22Rv1 (cell line): ENCODE results near the gene ZNF497.

Source experiments
- CTCF ChIP-seq: fragments of 450-650 bp; IDR thresholded peaks from 2 replicates; pipeline ENCODE4 v1.5.1; 2017; ENCODE audit warnings: mild to moderate bottlenecking
- ZFX ChIP-seq: fragments of 450-650 bp; IDR thresholded peaks from 2 replicates; pipeline ENCODE4 v1.6.1; 2017; ENCODE audit warnings: antibody characterized with exemption, borderline replicate concordance

GRCh38 chr19:58392945-58393724, 30.6 kb upstream of the ZNF497 start:
- no peak for TF ChIP-seq CTCF
- no peak for TF ChIP-seq ZFX
